ENCODE measurements around the gene PMM1.

GRCh38 chr22:41530890-41531714 is 58.5 kb downstream of the PMM1 start:
- no peak for TF ChIP-seq RAD21 (IDR thresholded peaks at IDR 0.05; ENCODE audit: low read length)
- TF ChIP-seq, protein P1, sequence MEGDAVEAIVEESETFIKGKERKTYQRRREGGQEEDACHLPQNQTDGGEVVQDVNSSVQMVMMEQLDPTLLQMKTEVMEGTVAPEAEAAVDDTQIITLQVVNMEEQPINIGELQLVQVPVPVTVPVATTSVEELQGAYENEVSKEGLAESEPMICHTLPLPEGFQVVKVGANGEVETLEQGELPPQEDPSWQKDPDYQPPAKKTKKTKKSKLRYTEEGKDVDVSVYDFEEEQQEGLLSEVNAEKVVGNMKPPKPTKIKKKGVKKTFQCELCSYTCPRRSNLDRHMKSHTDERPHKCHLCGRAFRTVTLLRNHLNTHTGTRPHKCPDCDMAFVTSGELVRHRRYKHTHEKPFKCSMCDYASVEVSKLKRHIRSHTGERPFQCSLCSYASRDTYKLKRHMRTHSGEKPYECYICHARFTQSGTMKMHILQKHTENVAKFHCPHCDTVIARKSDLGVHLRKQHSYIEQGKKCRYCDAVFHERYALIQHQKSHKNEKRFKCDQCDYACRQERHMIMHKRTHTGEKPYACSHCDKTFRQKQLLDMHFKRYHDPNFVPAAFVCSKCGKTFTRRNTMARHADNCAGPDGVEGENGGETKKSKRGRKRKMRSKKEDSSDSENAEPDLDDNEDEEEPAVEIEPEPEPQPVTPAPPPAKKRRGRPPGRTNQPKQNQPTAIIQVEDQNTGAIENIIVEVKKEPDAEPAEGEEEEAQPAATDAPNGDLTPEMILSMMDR (IDR thresholded peaks at IDR 0.05): no peak

Data from SK-N-SH (cell line).